ENCODE results near the gene TIAM1. TPM values are rescaled to one million over a fixed set of nuclear protein-coding genes. Genes with fewer than 3 reads are reported as not detected.

TIAM1 gene
- total RNA-seq, 1 donor from 2014 or later = under 0.01 TPM

GRCh38 chr21:31332525-31332924 lies 11.5 kb downstream of the TIAM1 start:
- DNase-seq (ENCODE audit: low read depth in 2 of 2) = no peak

GRCh38 chr21:31331231-31331630 lies 12.8 kb downstream of the TIAM1 start:
- DNase-seq (ENCODE audit: low read depth in 2 of 2) = no peak

- DNase-seq (ENCODE audit: low read depth in 2 of 2) = no peak
Observed at GRCh38 chr21:31330144-31330483, 13.9 kb downstream of the TIAM1 start.

- DNase-seq (ENCODE audit: low read depth in 2 of 2) = no peak
Observed at GRCh38 chr21:31329456-31330143, 14.5 kb downstream of the TIAM1 start.

- DNase-seq (ENCODE audit: low read depth in 2 of 2) = no peak
Observed at GRCh38 chr21:31326522-31327242, 17.4 kb downstream of the TIAM1 start.

- DNase-seq (ENCODE audit: low read depth in 2 of 2) = no peak
Observed at GRCh38 chr21:31318971-31319370, 25.1 kb downstream of the TIAM1 start.

GRCh38 chr21:31317688-31318087 lies 26.4 kb downstream of the TIAM1 start:
- DNase-seq (ENCODE audit: low read depth in 2 of 2) = no peak

GRCh38 chr21:31316488-31317169 lies 27.4 kb downstream of the TIAM1 start:
- DNase-seq (ENCODE audit: low read depth in 2 of 2) = peak in 1 of 2 donors; percentile 11

GRCh38 chr21:31316072-31316471 lies 28.0 kb downstream of the TIAM1 start:
- DNase-seq (ENCODE audit: low read depth in 2 of 2) = no peak

GRCh38 chr21:31310750-31311149 lies 33.3 kb downstream of the TIAM1 start:
- no peak for DNase-seq (ENCODE audit: low read depth in 2 of 2)

GRCh38 chr21:31308584-31308983 lies 35.5 kb downstream of the TIAM1 start:
- DNase-seq (ENCODE audit: low read depth in 2 of 2) = no peak

- no peak for DNase-seq (ENCODE audit: low read depth in 2 of 2)
Observed at GRCh38 chr21:31305888-31306287, 38.2 kb downstream of the TIAM1 start.

- no peak for DNase-seq (ENCODE audit: low read depth in 2 of 2)
Observed at GRCh38 chr21:31299291-31300147, 44.5 kb downstream of the TIAM1 start.

GRCh38 chr21:31298618-31299269 lies 45.3 kb downstream of the TIAM1 start:
- no peak for DNase-seq (ENCODE audit: low read depth in 2 of 2)

GRCh38 chr21:31297806-31298205 lies 46.3 kb downstream of the TIAM1 start:
- DNase-seq (ENCODE audit: low read depth in 2 of 2) = no peak

GRCh38 chr21:31295676-31296075 lies 48.4 kb downstream of the TIAM1 start:
- no peak for DNase-seq (ENCODE audit: low read depth in 2 of 2)

- DNase-seq (ENCODE audit: low read depth in 2 of 2) = no peak
Observed at GRCh38 chr21:31294691-31295090, 49.4 kb downstream of the TIAM1 start.

- DNase-seq (ENCODE audit: low read depth in 2 of 2) = peak in 1 of 2 donors; percentile 80
Observed at GRCh38 chr21:31293986-31294385, 50.1 kb downstream of the TIAM1 start.

- no peak for DNase-seq (ENCODE audit: low read depth in 2 of 2)
Observed at GRCh38 chr21:31290765-31291164, 53.3 kb downstream of the TIAM1 start.

GRCh38 chr21:31289702-31290101 lies 54.4 kb downstream of the TIAM1 start:
- DNase-seq (ENCODE audit: low read depth in 2 of 2) = no peak

GRCh38 chr21:31288191-31288590 lies 55.9 kb downstream of the TIAM1 start:
- DNase-seq (ENCODE audit: low read depth in 2 of 2) = no peak

All from lung microvascular endothelial cell (primary cell).